ENCODE results near the gene ME2.

GRCh38 chr18:50994031-50994430 lies 115.1 kb downstream of the ME2 start:
- TF ChIP-seq POLR2A (IDR thresholded peaks at IDR 0.05) (no peak), CTCF (IDR thresholded peaks at IDR 0.05) (no peak)

All from body of pancreas (tissue), 4 donors.